Breast epithelium (tissue), 3 donors: ENCODE data around the gene TSEN34.

Source experiments
- CTCF ChIP-seq, 3 donors: fragments of 450-650 bp; IDR thresholded peaks; one replicate each; pipeline ENCODE4 v1.5.1; 2016 to 2017; ENCODE audit warnings: antibody characterized with exemption in 3 of 3, mild to moderate bottlenecking in 3 of 3, moderate library complexity in 3 of 3
- POLR2A ChIP-seq: fragments of 450-650 bp; IDR thresholded peaks from one replicate; pipeline ENCODE4 v1.6.1; 2016; ENCODE audit warnings: antibody characterized with exemption, mild to moderate bottlenecking, moderate library complexity

GRCh38 chr19:54206030-54206830 is 15.1 kb downstream of the TSEN34 start:
- no peak for TF ChIP-seq CTCF (IDR thresholded peaks at IDR 0.05)
- no peak for TF ChIP-seq POLR2A
